Glomerular endothelial cell (primary cell): Measurements from ENCODE around the gene ZFC3H1. TPM values are rescaled to one million over a fixed set of nuclear protein-coding genes. Genes with fewer than 3 reads are reported as not detected.
A peak's percentile ranks its signal among the peaks of the same experiment; 100 is the strongest.
"Not testable (repeated sequence)": the region's sequence is repeated elsewhere in the genome, so short reads cannot be mapped to it uniquely, and the experiment has no call there.

Source experiments
- DNase-seq: peaks from one replicate; pipeline ENCODE4 v3.0.0-alpha.2; 2011; ENCODE audit warnings: low read depth, low spot score; ENCODE audit errors: extremely low read depth
- total RNA-seq: library from RNA; depleted of rRNA; stranded (reverse); fragments of >200 nt; gene quantifications from 2 replicates; pipeline ENCODE4 v1.2.3, GENCODE V29; 2015

The ZFC3H1 gene
- total RNA-seq, result 23.4 and 56.5 TPM in 2 replicates

- peak; percentile 99 for DNase-seq
Measured at GRCh38 chr12:71663561-71664410, at the start of gene ZFC3H1, which contains the start of gene THAP2. Gene ZFC3H1, minus strand, starts transcription at chr12:71663848. Its CDS starts 238 bp downstream, at chr12:71663610. Gene THAP2, plus strand, starts transcription at chr12:71664301. Its CDS starts 209 bp downstream, at chr12:71664510.

GRCh38 chr12:71710276-71711125, 46.9 kb upstream of the ZFC3H1 start:
- DNase-seq, result no peak

- no peak for DNase-seq
Measured at GRCh38 chr12:71708658-71709057, 45.0 kb upstream of the ZFC3H1 start.

GRCh38 chr12:71704920-71705319, 41.3 kb upstream of the ZFC3H1 start:
- no peak for DNase-seq

GRCh38 chr12:71703206-71703605, 39.6 kb upstream of the ZFC3H1 start:
- no peak for DNase-seq

GRCh38 chr12:71702590-71702989, 38.9 kb upstream of the ZFC3H1 start:
- no peak for DNase-seq

GRCh38 chr12:71702181-71702580, 38.5 kb upstream of the ZFC3H1 start:
- DNase-seq, result not testable (repeated sequence)

GRCh38 chr12:71695782-71696181, 32.1 kb upstream of the ZFC3H1 start:
- no peak for DNase-seq

- DNase-seq, result no peak
Measured at GRCh38 chr12:71694099-71694820, 30.6 kb upstream of the ZFC3H1 start.

- not testable (repeated sequence) for DNase-seq
Measured at GRCh38 chr12:71693651-71694050, 30.0 kb upstream of the ZFC3H1 start.

GRCh38 chr12:71693126-71693525, 29.5 kb upstream of the ZFC3H1 start:
- DNase-seq, result no peak

- DNase-seq, result no peak
Measured at GRCh38 chr12:71691504-71692129, 28.0 kb upstream of the ZFC3H1 start.

- no peak for DNase-seq
Measured at GRCh38 chr12:71688961-71689570, 25.4 kb upstream of the ZFC3H1 start.

GRCh38 chr12:71687172-71687571, 23.5 kb upstream of the ZFC3H1 start:
- DNase-seq, result not testable (repeated sequence)

GRCh38 chr12:71686658-71687025, 23.0 kb upstream of the ZFC3H1 start:
- DNase-seq, result no peak

- no peak for DNase-seq
Measured at GRCh38 chr12:71685914-71686657, 22.4 kb upstream of the ZFC3H1 start, which contains the start of gene TMEM19. Gene TMEM19, plus strand, starts transcription at chr12:71686082. Its CDS starts 599 bp downstream, at chr12:71686681.

- DNase-seq, result no peak
Measured at GRCh38 chr12:71685312-71685906, 21.8 kb upstream of the ZFC3H1 start.

- no peak for DNase-seq
Measured at GRCh38 chr12:71684081-71684480, 20.4 kb upstream of the ZFC3H1 start.

- DNase-seq, result no peak
Measured at GRCh38 chr12:71683633-71684032, 20.0 kb upstream of the ZFC3H1 start.
